AG04450 (cell line): ENCODE data around the gene SEPHS2. TPM values are rescaled to one million over a fixed set of nuclear protein-coding genes. Genes with fewer than 3 reads are reported as not detected.

ENCODE experiments used
- CTCF ChIA-PET: fragments of 300-600, 350-600 bp; formaldehyde crosslinking; extraction: SDS; loops from one replicate; lab custom pipeline; 2022; ENCODE audit warnings: antibody characterized with exemption, inconsistent platforms; lab: Charles Lee
- POLR2A ChIA-PET: fragments of 350-600 bp; formaldehyde crosslinking; extraction: SDS; loops from one replicate; lab custom pipeline; 2021; ENCODE audit warnings: antibody characterized with exemption, inconsistent platforms; lab: Yijun Ruan, JAX
- DNase-seq: peaks from one replicate; pipeline ENCODE4 v3.0.0-alpha.2; 2011; ENCODE audit warnings: low read depth, low spot score
- H3K27ac ChIP-seq: one replicate; pipeline ENCODE4 v1.5.1; 2012; ENCODE audit warnings: low read depth, low read length, control low read depth
- H3K27me3 ChIP-seq: one replicate; pipeline ENCODE4 v1.6.0; 2012; ENCODE audit warnings: low read length; ENCODE audit not compliant: control insufficient read depth, insufficient read depth
- H3K4me3 ChIP-seq: 2 replicates; pipeline ENCODE4 v1.5.1; 2011; ENCODE audit warnings: mild to moderate bottlenecking, low read depth, low read length, control low read depth
- H3K9me3 ChIP-seq: 2 replicates; pipeline ENCODE4 v1.5.1; 2012; ENCODE audit warnings: low read length; ENCODE audit not compliant: control insufficient read depth, insufficient read depth
- polyA plus RNA-seq: library from polyadenylated mRNA; depleted of rRNA; stranded (reverse); fragments of >200 nt; gene quantifications from 2 replicates; pipeline ENCODE4 v1.2.3, GENCODE V29; 2011
- TF ChIP-seq, protein P1 (sequence below): IDR thresholded peaks from 2 replicates; pipeline ENCODE4 v1.5.1; 2011; ENCODE audit warnings: low read depth, low read length, control low read depth, inconsistent platforms

The SEPHS2 gene
- polyA plus RNA-seq, 1 experiment, result 47.1 TPM

DNA sequence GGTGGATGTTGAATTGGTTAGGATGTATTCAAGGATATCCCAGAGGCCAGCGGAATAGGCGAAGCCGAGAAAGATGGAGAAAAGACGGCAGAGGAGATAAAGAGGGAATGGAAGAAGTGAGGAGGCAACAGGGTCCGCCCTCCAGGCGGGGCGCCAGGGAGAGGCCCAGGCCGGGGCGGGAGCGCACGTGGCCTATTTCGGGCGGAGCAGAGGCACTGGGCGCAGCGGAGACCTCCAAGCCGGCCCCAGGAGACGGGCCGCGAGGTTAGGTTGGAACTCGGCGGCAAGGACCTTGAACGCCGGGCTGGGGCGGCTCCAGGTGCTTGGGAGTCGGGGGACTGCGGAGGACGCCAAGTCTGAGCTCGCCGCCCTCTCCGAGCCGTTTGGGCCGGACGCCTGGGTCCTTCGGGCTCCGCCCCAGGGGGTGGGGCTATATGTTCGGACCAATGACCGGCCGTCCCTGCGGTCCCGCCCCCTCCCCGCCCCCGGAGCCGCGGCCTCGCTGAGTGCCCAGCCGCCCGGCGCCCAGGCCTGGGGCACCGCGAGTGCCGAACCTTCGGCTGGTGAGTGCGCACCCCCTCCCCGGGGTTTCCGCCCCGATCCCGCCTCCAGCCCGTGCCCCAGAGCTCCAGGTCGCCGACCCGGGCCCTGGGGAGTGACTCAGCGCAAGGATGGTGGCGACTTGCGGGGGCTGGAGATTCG, 38.4 kb downstream of the SEPHS2 start, which contains the start of gene ZNF771:
Gene ZNF771, plus strand, starts transcription at position 505 of the 702 bp plus-strand sequence. CDS start 448 bp downstream, outside the sequence.
- ChIA-PET CTCF (interaction anchor here (0.7 to 3.6 kb wide), 4 partner anchors 11 to 315 kb away, joined by 3 to 19 read pairs (median 4); partner anchors contain the start of genes TBX6 and ZNF48), POLR2A (interaction anchor here (0.5 to 1.7 kb wide), 15 partner anchors 10 to 341 kb away, joined by 3 to 23 read pairs (median 4); partner anchors contain the start of genes ALDOA, CD2BP2, ZNF48 and ZNF688)
- TF ChIP-seq, protein P1, sequence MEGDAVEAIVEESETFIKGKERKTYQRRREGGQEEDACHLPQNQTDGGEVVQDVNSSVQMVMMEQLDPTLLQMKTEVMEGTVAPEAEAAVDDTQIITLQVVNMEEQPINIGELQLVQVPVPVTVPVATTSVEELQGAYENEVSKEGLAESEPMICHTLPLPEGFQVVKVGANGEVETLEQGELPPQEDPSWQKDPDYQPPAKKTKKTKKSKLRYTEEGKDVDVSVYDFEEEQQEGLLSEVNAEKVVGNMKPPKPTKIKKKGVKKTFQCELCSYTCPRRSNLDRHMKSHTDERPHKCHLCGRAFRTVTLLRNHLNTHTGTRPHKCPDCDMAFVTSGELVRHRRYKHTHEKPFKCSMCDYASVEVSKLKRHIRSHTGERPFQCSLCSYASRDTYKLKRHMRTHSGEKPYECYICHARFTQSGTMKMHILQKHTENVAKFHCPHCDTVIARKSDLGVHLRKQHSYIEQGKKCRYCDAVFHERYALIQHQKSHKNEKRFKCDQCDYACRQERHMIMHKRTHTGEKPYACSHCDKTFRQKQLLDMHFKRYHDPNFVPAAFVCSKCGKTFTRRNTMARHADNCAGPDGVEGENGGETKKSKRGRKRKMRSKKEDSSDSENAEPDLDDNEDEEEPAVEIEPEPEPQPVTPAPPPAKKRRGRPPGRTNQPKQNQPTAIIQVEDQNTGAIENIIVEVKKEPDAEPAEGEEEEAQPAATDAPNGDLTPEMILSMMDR, result no peak
- Histone ChIP-seq H3K4me3 (peak within 1 kb of the TSS; percentile 78), H3K27me3 (no peaks in the 10 kb centered on the region), H3K9me3 (no peaks in the 10 kb centered on the region), H3K27ac (peak within 1 kb of the TSS; percentile 87)
- peak; percentile 45 for DNase-seq

DNA sequence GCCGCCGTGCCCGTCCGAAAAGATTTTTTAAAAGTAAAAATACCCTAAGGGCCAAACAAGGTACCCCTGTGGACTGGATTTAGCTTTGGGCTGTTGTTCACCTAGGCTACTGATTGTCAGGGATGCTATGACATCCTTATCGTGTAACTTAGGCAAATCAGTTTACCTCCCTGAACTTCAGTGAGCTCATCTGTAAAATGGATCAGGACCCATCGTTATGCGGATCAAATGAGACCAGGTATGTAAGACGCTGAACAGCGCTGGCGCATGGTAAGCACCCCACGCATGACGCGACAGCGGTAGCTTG, 38.9 kb downstream of the SEPHS2 start:
- no peaks in the 10 kb centered on the region for H3K27me3 ChIP-seq
- H3K4me3 ChIP-seq, result peak overlapping the region; percentile 78
- TF ChIP-seq, protein P1, result no peak
- H3K27ac ChIP-seq, result peak overlapping the region; percentile 87
- no peaks in the 10 kb centered on the region for H3K9me3 ChIP-seq
- POLR2A ChIA-PET, result interaction anchor here (0.5 to 1.7 kb wide), 9 partner anchors 9 to 341 kb away, joined by 3 to 23 read pairs (median 5); partner anchors contain the start of genes ALDOA and ZNF48
- DNase-seq, result no peak
- CTCF ChIA-PET, result interaction anchor here (1.2 to 3.6 kb wide), 3 partner anchors 11 to 315 kb away, joined by 3 to 19 read pairs (median 6); partner anchors contain the start of genes TBX6 and ZNF48

GRCh38 chr16:30401768-30402425, 43.8 kb downstream of the SEPHS2 start:
- CTCF ChIA-PET, result interaction anchor here (0.8 to 1.2 kb wide), 2 partner anchors 7 to 227 kb away, joined by 3 read pairs; no protein-coding TSS in a partner anchor
- no peaks in the 10 kb centered on the region for H3K27me3 ChIP-seq
- no peaks in the 10 kb centered on the region for H3K9me3 ChIP-seq
- no peak for DNase-seq
- TF ChIP-seq, protein P1, result no peak
- no peak overlapping the region for H3K27ac ChIP-seq
- POLR2A ChIA-PET, result interaction anchor here (0.6 to 0.7 kb wide), 2 partner anchors 31 to 317 kb away, joined by 3 read pairs; no protein-coding TSS in a partner anchor
- H3K4me3 ChIP-seq, result no peak overlapping the region

GRCh38 chr16:30399435-30400186, 46.1 kb downstream of the SEPHS2 start:
- DNase-seq, result no peak
- H3K27ac ChIP-seq, result peak overlapping the region; percentile 90
- ChIA-PET POLR2A (no interaction called here), CTCF (interaction anchor here (0.8 kb wide), 1 partner anchor 10 kb away, joined by 4 read pairs; no protein-coding TSS in a partner anchor)
- TF ChIP-seq, protein P1, result no peak
- H3K9me3 ChIP-seq, result no peaks in the 10 kb centered on the region; the same call in 1 of the 2 replicates
- H3K4me3 ChIP-seq, result peak overlapping the region; percentile 67
- H3K27me3 ChIP-seq, result no peaks in the 10 kb centered on the region
